Measurements from ENCODE around the gene TACR1. TPM values are rescaled to one million over a fixed set of nuclear protein-coding genes. Genes with fewer than 3 reads are reported as not detected.
"Not testable (repeated sequence)": the region's sequence is repeated elsewhere in the genome, so short reads cannot be mapped to it uniquely, and the experiment has no call there.

TACR1 gene
- total and polyA plus RNA-seq, 2 of the 4 experiments (the other 2 are of a cell fraction), result under 0.01 to 0.09 TPM

- DNase-seq; dilution Hi-C loops (cut with HindIII; ENCODE audit: low sequenced_read_pairs, unreplicated experiment); POLR2A ChIA-PET (ENCODE audit: unreplicated experiment): not testable (repeated sequence)
Measured at GRCh38 chr2:75152243-75152642, 47.1 kb downstream of the TACR1 start.

GRCh38 chr2:75147884-75148283 lies 51.4 kb downstream of the TACR1 start:
- H3K27me3 ChIP-seq (ENCODE audit: control insufficient read depth, insufficient read depth, low read length); H3K79me1 ChIP-seq (ENCODE audit: low read depth in 1 of 2, low read length in 2 of 2); H3K4ac ChIP-seq (ENCODE audit: low read depth, low read length); H3K14ac ChIP-seq (replicated peaks; ENCODE audit: low read depth, low read length); H2BK5ac ChIP-seq (ENCODE audit: low read depth, low read length, poor library complexity, severe bottlenecking); H3K9me3 ChIP-seq (ENCODE audit: control insufficient read depth, insufficient read depth, low read length); H3K23ac ChIP-seq (ENCODE audit: low read depth, low read length); in situ Hi-C loops (cut with MboI; ENCODE audit: low sequenced_read_pairs); H2AK5ac ChIP-seq (ENCODE audit: low read depth, low read length); dilution Hi-C loops (cut with HindIII; ENCODE audit: low sequenced_read_pairs, unreplicated experiment); BruUV-seq (replicated peaks); H2AFZ ChIP-seq (replicated peaks; ENCODE audit: low read length, poor library complexity); H3K4me1 ChIP-seq (ENCODE audit: control insufficient read depth, insufficient read depth, low read length); ATAC-seq (ENCODE audit: low read depth); H3K27ac ChIP-seq (ENCODE audit: insufficient read depth, low read length); H4K20me1 ChIP-seq (ENCODE audit: insufficient read depth, low read length); H2BK120ac ChIP-seq (ENCODE audit: low read depth, low read length); H2BK20ac ChIP-seq (ENCODE audit: low read depth, low read length); CTCF ChIA-PET; intact Hi-C loops (cut with micrococcal nuclease); H4K8ac ChIP-seq (ENCODE audit: low read depth in 2 of 2, low read length in 2 of 2); H4K91ac ChIP-seq (ENCODE audit: insufficient read depth, low read depth, low read length); H2BK15ac ChIP-seq (ENCODE audit: low read depth, low read length); H3K9ac ChIP-seq (ENCODE audit: low read depth, low read length); H3K4me3 ChIP-seq (ENCODE audit: insufficient read depth, low read depth, low read length); DNase-seq; H3K9me1 ChIP-seq (ENCODE audit: insufficient read depth, low read length); H3K4me2 ChIP-seq (ENCODE audit: low read depth, low read length); H3K56ac ChIP-seq (ENCODE audit: extremely low read depth, insufficient read depth, low read length); H4K5ac ChIP-seq (ENCODE audit: low read depth, low read length); H3K36me3 ChIP-seq (ENCODE audit: control insufficient read depth, insufficient read depth, low read length); H2AK9ac ChIP-seq (replicated peaks; ENCODE audit: low read depth, low read length, poor library complexity); H3K18ac ChIP-seq (ENCODE audit: low read depth, low read length): not testable (repeated sequence)
- POLR2A ChIA-PET (ENCODE audit: unreplicated experiment), result interaction anchor here (0.6 kb wide), 1 partner anchor 11 kb away, joined by 7 read pairs; no protein-coding TSS in a partner anchor
- 83% methylated on average over 2 of the region's 6 CpGs; no CpG with 5 or more reads in 1 of the 2 experiments for WGBS, 2 experiments (ENCODE audit: extremely low coverage in 2 of 2, insufficient read length in 1 of 2)

More at GRCh38 chr2:75152243-75152642, 47.1 kb downstream of the TACR1 start:
- H3K9me1 ChIP-seq (ENCODE audit: insufficient read depth, low read length); H4K91ac ChIP-seq (ENCODE audit: insufficient read depth, low read depth, low read length); in situ Hi-C loops (cut with MboI; ENCODE audit: low sequenced_read_pairs); H3K23ac ChIP-seq (ENCODE audit: low read depth, low read length); H2AK9ac ChIP-seq (replicated peaks; ENCODE audit: low read depth, low read length, poor library complexity); intact Hi-C loops (cut with micrococcal nuclease); H3K56ac ChIP-seq (ENCODE audit: extremely low read depth, insufficient read depth, low read length); H3K4me3 ChIP-seq (ENCODE audit: insufficient read depth, low read depth, low read length); H2BK5ac ChIP-seq (ENCODE audit: low read depth, low read length, poor library complexity, severe bottlenecking); H2AK5ac ChIP-seq (ENCODE audit: low read depth, low read length); H4K8ac ChIP-seq (ENCODE audit: low read depth in 2 of 2, low read length in 2 of 2); BruUV-seq (replicated peaks); H3K4ac ChIP-seq (ENCODE audit: low read depth, low read length); H3K9me3 ChIP-seq (ENCODE audit: control insufficient read depth, insufficient read depth, low read length); H3K4me1 ChIP-seq (ENCODE audit: control insufficient read depth, insufficient read depth, low read length); H4K20me1 ChIP-seq (ENCODE audit: insufficient read depth, low read length); ATAC-seq (ENCODE audit: low read depth); H3K18ac ChIP-seq (ENCODE audit: low read depth, low read length); H2BK15ac ChIP-seq (ENCODE audit: low read depth, low read length); H2BK120ac ChIP-seq (ENCODE audit: low read depth, low read length); H3K36me3 ChIP-seq (ENCODE audit: control insufficient read depth, insufficient read depth, low read length); H3K27me3 ChIP-seq (ENCODE audit: control insufficient read depth, insufficient read depth, low read length); H3K4me2 ChIP-seq (ENCODE audit: low read depth, low read length); H2AFZ ChIP-seq (replicated peaks; ENCODE audit: low read length, poor library complexity); H3K14ac ChIP-seq (replicated peaks; ENCODE audit: low read depth, low read length); CTCF ChIA-PET; H3K9ac ChIP-seq (ENCODE audit: low read depth, low read length); H3K27ac ChIP-seq (ENCODE audit: insufficient read depth, low read length); H3K79me1 ChIP-seq (ENCODE audit: low read depth in 1 of 2, low read length in 2 of 2); H4K5ac ChIP-seq (ENCODE audit: low read depth, low read length); H2BK20ac ChIP-seq (ENCODE audit: low read depth, low read length): not testable (repeated sequence)
- no CpG with 5 or more reads among the region's 3 CpGs for WGBS, 2 experiments (ENCODE audit: extremely low coverage in 2 of 2, insufficient read length in 1 of 2)
